HG03442 (cell line): ENCODE results near the gene CCT5.
"Not testable (repeated sequence)": the region's sequence is repeated elsewhere in the genome, so short reads cannot be mapped to it uniquely, and the experiment has no call there.

Experiments used
- ATAC-seq: cut with Tn5 transposase; IDR thresholded peaks from one replicate; pipeline ENCODE4 v1.9.1; 2021; ENCODE audit warnings: mild to moderate bottlenecking, moderate library complexity; ENCODE audit not compliant: unreplicated experiment

The CCT5 gene

GRCh38 chr5:10275460-10275859 lies 25.4 kb downstream of the CCT5 start:
- no peak for ATAC-seq

DNA sequence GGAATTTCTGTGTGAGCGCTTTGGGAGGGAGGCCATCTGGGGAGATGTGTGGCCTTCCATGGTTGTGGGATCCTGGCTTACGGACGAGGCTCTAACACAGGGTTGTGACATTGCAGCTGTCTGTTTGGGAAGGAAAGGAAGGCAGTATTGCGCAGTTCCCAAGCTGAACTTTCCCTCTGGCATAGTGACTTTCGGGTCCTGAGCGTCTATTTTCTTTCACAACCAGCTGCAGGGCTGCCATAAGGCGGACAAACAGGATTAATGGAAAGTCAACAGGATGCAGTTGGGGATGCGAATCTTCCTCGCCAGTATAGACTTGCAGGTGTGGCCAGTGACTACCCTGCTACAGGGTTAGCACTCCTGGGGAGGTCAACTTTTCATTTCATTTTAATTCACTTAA lies 25.9 kb downstream of the CCT5 start:
- no peak for ATAC-seq

DNA sequence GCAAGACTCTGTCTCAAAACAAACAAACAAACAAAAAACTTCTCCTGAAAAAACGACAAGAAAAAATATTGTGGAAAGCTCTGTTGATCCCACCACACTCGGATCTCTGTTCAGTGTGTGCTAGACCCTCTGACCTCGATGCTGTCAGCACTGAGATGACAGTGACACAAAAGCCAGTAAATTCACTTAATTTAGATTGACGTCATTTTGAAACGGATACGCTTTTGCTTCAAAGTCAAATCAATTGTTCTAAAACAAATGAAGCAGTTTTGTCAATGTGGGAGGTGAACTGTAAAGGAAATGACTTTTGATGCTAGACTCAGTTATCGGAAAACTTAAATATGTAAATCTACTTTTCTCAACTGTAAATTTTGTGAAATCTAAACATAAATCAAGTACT lies 26.6 kb downstream of the CCT5 start:
- no peak for ATAC-seq

- ATAC-seq = no peak
Measured at GRCh38 chr5:10277773-10278630, 27.9 kb downstream of the CCT5 start.

DNA sequence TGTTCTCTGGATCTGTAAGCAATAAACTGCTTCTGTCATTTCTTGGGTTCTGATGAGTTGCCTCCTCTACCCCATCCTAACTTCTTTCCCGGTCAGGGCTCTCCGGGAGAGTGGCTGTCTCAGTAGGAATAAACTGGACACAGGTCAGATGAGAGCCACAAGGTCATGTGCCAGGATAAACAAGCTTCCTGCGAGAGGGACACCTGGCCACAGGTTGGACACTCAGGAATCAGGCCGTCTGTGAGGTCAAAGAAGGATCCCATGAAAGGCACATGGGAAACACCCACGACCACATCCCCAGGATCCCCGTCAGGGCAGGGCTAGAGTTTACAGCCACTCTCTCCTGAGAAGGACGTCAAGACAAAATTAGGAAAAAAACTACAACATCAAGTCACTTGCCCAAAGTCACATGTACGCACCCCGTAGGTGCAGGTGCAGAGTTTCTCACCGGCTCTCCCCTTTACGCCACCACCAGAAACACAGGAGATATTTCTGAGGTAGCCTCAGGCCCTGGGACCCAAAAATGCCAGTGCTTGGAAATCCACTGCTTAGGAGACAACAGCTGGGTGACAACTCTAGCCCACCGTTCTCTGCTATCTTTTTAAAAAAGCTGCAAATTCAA lies 28.7 kb downstream of the CCT5 start:
- ATAC-seq = no peak

- ATAC-seq = no peak
Measured at GRCh38 chr5:10279328-10279727, 29.2 kb downstream of the CCT5 start.

- ATAC-seq = no peak
Measured at GRCh38 chr5:10279925-10280720, 30.0 kb downstream of the CCT5 start.

GRCh38 chr5:10283927-10284635 lies 34.0 kb downstream of the CCT5 start:
- ATAC-seq = peak; percentile 95

GRCh38 chr5:10285362-10285761 lies 35.3 kb downstream of the CCT5 start:
- not testable (repeated sequence) for ATAC-seq

DNA sequence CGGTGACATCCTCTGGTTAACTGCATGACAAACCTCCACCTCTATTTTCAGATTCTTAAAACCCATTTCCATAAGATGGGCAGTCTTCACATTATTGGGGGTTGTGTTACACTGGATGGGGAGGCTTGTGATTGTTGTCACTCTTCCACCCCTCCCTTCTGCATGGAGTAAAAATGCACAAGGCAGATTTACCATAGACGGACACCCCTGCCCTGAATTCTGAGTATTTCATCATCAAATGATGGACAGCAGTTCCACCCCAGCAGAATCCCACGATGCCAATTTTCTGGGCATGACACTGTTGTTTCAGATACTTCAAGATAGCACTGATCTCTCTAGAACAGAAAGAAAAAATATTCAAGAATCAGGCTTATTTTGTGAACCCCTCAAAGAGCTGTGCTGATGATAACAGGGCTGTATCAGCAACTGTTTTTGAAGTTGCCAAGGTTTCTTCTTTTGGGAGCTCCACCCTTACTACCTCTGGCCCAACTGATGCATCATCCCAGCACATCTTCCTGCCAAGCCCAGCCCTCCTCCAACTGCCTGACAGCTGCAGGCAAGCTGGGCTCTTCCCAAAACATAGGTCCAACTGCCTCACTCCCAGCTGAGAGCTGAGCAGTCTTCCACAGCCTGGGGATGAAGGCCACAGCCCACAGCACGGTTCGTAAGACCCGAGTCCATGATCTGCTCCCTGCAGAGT lies 36.2 kb downstream of the CCT5 start:
- ATAC-seq = no peak

DNA sequence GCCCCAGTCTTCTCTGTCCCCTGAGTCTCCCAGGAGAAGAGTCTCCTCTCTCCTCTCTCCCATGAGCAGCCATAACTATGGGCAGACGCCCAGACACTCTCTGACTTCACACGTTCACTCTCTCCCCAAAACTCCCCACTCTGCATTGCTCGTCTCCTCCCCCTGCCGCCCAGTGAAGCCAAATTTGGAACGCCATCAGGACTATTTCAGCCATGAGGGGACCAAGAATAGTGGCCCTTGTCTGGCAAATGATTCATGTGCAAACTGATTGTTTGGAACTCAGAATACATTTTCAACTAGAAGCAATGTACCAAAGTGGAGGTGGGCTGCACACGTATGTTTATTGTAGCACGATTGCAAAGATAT lies 36.8 kb downstream of the CCT5 start:
- no peak for ATAC-seq

DNA sequence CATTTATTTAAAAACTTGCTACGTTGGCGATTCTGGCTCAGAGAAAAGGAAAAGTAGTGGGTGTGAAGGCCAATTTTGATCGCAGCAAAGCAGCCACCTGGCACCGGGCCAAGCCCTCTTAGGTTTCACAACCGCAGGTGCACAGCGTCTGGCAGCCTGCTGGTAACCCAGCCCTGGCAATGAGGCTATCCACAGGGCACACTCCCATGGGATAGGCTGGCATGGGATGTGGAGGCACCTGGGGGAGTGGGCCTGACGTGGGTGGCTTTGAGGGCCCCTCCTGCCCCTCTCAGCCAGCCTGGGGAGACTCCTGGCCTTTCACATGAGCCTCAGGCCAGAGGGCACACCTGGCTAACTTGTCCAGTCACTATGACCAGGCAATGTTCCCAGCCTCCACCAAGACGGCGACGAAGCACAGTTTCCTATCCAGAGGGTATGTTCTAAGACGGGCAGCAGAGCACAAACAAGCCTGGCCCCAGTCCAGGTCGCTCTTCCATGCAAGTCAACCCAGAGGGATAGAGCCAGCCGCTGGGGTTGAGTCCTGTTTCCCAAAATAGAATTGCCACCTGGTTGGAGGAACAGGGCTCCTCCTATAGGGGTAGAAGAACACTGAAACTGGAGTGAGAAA lies 38.6 kb downstream of the CCT5 start:
- peak; percentile 47 for ATAC-seq

GRCh38 chr5:10289353-10289752 lies 39.3 kb downstream of the CCT5 start:
- no peak for ATAC-seq

DNA sequence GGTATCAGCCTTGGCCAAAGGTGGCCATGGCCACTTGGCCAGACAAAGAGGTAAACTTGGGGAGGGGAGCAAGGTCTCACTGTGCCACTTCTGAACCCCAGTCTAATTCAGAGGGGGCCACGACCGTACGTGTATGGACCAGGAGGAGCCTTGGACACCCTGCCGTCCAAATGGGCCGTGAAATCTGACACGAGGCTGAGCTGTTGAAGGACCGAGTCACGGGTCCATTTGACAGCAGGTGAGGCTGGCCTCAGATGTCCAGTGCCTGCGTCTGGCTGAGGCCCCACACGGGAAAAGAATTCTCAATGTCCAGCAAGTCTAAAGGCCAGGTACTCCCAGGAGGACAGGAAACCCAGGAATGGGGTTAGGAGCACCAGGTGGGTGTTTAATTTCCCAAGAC lies 39.9 kb downstream of the CCT5 start:
- no peak for ATAC-seq

DNA sequence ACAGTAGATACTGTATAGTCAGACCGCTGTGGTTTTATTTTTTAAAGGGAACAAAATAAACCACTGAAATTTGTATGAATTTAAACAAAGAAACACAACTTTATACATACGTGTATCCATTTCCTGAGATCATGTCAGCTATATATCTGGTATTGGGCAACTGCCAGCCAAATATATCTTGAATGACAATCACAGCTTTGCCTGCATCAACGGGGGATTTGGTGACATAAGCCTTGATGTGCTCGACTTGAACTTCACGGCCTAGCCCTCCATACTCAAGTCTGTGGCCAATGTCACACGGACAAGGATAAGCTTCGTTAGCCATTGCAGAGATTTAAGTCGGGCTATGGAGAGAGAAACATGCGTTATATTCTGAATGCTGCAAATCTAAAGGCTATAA lies 40.4 kb downstream of the CCT5 start:
- no peak for ATAC-seq

DNA sequence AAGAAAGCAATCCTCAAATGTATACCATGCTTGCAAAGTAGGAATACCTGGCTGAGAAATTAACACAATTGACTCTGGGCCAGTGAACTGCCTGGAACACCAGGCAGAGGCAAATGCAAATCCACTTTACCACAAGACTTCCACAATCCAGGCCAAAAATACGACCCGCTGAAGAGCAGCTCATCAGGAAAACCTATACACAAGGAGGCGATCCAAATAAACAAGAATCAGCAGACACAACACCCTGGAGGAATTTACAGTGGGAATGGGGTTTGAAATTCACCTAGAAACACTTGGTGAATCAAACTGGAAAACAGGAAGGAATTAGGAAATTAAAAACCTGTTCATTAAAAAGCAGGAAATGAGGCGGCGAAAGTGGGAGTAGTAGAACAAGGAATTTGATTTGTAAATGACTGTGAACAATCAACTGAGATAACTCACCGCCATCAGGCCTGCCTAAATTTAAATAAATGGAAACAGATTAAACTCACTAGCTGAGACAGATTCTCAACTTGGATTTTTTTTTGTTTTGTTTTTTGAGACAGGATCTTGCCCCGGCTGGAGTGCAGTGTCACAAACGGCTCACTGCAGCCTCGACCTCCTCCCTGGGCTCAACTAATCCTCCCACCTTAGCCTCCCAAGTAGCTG lies 41.7 kb downstream of the CCT5 start:
- no peak for ATAC-seq

GRCh38 chr5:10293907-10294662 lies 44.0 kb downstream of the CCT5 start:
- no peak for ATAC-seq

DNA sequence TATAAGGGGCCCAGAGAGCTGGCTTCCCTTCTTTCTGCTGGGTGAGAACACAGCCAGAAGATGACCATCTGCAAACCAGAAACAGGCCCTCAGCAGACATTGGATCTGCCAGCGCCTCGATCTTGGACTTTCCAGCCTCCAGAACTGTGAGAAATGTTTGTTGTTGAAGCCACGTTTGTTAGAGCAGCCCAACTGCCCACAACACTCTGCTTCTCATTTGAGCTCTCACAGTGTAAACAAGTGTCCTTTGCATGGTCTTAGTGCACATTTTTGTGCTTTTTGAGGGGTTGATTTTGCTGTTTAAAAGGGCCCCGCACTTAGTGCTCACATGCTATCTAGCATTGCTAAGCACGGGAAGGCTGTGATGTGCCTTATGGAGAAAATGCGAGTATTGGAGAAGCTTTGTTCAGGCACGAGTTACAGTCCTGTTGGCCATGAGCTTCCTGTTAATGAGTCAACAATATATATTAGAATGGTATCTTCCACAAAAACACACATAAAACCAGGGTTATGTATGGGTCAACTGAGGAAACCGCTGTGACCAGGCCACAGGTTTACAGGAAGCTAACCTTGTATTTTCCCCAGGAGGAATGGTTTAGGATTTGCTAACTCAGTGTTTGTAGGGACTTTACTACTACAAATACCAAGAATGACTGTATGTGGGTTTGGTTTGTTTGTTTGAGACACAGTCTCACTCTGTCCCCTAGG lies 45.7 kb downstream of the CCT5 start:
- no peak for ATAC-seq
